HCT116 (cell line): ENCODE data around the gene OR10P1.

Experiments
- POLR2A ChIP-seq: IDR thresholded peaks from 2 replicates; pipeline ENCODE4 v1.7.0; 2011; ENCODE audit warnings: borderline replicate concordance; ENCODE audit not compliant: insufficient read depth, insufficient read length; ENCODE audit errors: extremely low read depth
- TCF7L2 ChIP-seq: IDR thresholded peaks from 2 replicates; pipeline ENCODE4 v1.7.0; 2011; ENCODE audit warnings: borderline replicate concordance, inconsistent platforms; ENCODE audit not compliant: insufficient read depth, insufficient read length; ENCODE audit errors: extremely low read depth
- TF ChIP-seq, protein P1 (sequence below), 3 experiments: fragments of 200-600 bp in 1 of 3; sonication (generic) in 1 of 3; IDR thresholded peaks in 2 of 3; conservative IDR thresholded peaks in 1 of 3; 2 replicates each; pipeline ENCODE4 v1.5.1; 2012 to 2017; ENCODE audit warnings: low read depth in 2 of 3, low read length in 2 of 3, antibody characterized with exemption in 1 of 3, borderline replicate concordance in 1 of 3, control low read depth in 1 of 3, mild to moderate bottlenecking in 1 of 3, mixed read lengths in 1 of 3, mixed run types in 1 of 3, moderate library complexity in 1 of 3; ENCODE audit not compliant: insufficient read depth in 1 of 3

DNA sequence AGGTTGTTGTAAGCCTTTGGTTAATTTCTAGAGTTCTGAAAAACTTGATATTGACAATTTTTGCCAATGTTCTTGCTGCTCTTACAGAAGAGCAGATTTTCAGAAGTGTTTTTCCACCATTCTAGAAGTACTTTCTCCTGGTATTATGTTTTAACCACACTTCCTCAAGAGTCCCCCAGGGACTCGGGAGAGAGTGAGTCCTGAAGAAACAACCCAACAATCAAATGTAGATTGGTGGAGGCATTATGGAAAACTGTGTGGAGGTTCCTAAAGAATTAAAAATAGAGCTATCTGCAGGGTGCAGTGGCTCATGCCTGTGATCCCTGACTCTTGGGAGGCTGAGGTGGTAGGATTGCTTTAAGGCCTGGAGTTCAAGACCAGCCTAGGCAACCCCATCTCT, 26.7 kb downstream of the OR10P1 start:
- TF ChIP-seq, protein P1, sequence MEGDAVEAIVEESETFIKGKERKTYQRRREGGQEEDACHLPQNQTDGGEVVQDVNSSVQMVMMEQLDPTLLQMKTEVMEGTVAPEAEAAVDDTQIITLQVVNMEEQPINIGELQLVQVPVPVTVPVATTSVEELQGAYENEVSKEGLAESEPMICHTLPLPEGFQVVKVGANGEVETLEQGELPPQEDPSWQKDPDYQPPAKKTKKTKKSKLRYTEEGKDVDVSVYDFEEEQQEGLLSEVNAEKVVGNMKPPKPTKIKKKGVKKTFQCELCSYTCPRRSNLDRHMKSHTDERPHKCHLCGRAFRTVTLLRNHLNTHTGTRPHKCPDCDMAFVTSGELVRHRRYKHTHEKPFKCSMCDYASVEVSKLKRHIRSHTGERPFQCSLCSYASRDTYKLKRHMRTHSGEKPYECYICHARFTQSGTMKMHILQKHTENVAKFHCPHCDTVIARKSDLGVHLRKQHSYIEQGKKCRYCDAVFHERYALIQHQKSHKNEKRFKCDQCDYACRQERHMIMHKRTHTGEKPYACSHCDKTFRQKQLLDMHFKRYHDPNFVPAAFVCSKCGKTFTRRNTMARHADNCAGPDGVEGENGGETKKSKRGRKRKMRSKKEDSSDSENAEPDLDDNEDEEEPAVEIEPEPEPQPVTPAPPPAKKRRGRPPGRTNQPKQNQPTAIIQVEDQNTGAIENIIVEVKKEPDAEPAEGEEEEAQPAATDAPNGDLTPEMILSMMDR (IDR thresholded peaks at IDR 0.05 in 2 of 3, conservative IDR thresholded peaks at IDR 0.05 in 1 of 3; ENCODE audit: borderline replicate concordance in 1 of 3, insufficient read depth in 1 of 3, low read depth in 2 of 3, low read length in 2 of 3), result no peak
- TF ChIP-seq TCF7L2 (no peak), POLR2A (no peak)
